ENCODE results near the gene PLK1.
A peak's percentile ranks its signal among the peaks of the same experiment; 100 is the strongest.

Gene PLK1

DNA sequence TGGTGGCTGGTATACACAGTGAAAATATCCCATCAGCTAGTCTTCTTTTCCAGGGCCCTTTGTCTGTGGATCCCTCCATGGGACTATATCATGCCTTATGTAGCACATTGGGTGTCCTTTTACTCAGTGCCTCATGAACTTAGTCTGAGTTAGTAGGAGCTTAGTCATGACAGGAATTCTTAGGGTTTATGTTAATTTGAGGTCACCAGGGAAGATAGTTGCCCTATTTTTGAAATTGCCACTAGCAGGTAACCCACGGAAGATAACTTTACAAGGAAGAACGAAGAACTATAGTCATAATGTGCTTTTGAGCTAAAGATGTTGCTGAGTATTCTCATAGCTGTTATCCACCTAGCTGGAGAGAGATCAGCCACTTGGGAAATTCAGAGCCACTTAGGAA is 14.8 kb upstream of the PLK1 start:
- Histone ChIP-seq H3K27me3 (ENCODE audit: control insufficient read depth, insufficient read depth, low read length) (no peaks in the 10 kb centered on the region), H3K9ac (ENCODE audit: low read length) (no peak overlapping the region), H3K36me3 (ENCODE audit: control insufficient read depth, insufficient read depth, low read length) (peaks cover 98% of the 10 kb centered on the region), H3K4me1 (ENCODE audit: control insufficient read depth, insufficient read depth, low read length) (no peaks in the 10 kb centered on the region), H3K27ac (ENCODE audit: low read depth, low read length) (no peak overlapping the region), H3K9me3 (ENCODE audit: control insufficient read depth, insufficient read depth, low read depth, low read length) (no peaks in the 10 kb centered on the region), H3K4me3 (ENCODE audit: low read depth, low read length) (no peak overlapping the region)

DNA sequence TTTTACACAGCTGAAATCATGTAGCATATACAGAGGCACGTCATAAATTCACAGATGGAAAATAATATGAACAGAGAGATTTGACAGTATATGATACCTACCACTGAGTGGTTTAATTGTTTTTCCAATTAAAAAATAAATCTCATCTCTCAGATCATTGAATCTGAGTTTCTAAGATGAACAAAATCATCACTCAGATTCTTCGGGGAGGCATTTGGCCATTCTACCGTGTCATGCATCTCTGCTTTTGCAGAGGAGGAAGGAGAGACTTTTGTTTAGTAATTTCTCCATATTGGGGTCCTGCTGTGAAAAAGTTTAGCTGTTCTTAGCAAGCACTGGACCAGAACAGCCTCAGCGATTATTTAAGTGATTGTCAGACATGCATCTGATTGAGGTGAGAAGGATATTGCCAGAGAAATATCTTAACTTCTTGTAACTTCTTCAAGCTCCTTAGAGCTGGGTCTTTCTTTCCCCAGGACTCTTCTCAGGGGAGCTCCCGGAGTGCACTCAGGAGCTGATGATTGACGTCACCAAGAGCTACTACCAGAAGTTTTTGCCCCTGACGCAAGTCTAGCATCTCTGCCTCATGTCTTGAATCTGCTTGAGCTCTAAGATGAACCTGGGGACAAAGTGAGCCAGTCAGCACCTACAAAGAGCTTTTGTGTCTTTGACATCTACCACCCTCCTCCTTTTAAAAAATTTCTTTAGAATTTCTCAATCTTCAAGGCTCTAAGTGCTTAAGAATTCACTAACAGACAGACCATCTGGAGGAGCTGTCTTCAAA is 11.9 kb upstream of the PLK1 start:
- no peak overlapping the region for H3K4me3 ChIP-seq (ENCODE audit: low read depth, low read length)
- no peaks in the 10 kb centered on the region for H3K27me3 ChIP-seq (ENCODE audit: control insufficient read depth, insufficient read depth, low read length)
- no peak overlapping the region for H3K9ac ChIP-seq (ENCODE audit: low read length)
- peaks cover 96% of the 10 kb centered on the region for H3K36me3 ChIP-seq (ENCODE audit: control insufficient read depth, insufficient read depth, low read length)
- no peaks in the 10 kb centered on the region for H3K4me1 ChIP-seq (ENCODE audit: control insufficient read depth, insufficient read depth, low read length)
- H3K9me3 ChIP-seq (ENCODE audit: control insufficient read depth, insufficient read depth, low read depth, low read length): no peaks in the 10 kb centered on the region
- no peak overlapping the region for H3K27ac ChIP-seq (ENCODE audit: low read depth, low read length)

DNA sequence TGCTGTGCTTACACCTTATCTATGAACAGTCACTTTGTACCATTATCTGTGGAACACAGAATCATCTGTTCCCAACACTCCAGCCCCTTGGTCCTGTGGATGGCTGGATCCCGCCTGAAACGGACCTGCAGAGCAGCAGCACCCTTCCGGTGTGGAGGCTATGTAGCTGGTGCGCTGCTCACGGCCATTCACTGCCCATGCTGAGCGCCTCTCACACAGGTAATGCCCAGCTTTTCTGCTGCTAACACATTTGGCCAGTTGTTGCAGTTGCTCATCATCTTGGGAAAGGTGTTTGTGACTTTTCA is 11.4 kb upstream of the PLK1 start:
- peaks cover 96% of the 10 kb centered on the region for H3K36me3 ChIP-seq (ENCODE audit: control insufficient read depth, insufficient read depth, low read length)
- no peaks in the 10 kb centered on the region for H3K4me1 ChIP-seq (ENCODE audit: control insufficient read depth, insufficient read depth, low read length)
- H3K27me3 ChIP-seq (ENCODE audit: control insufficient read depth, insufficient read depth, low read length): no peaks in the 10 kb centered on the region
- no peaks in the 10 kb centered on the region for H3K9me3 ChIP-seq (ENCODE audit: control insufficient read depth, insufficient read depth, low read depth, low read length)
- no peak overlapping the region for H3K27ac ChIP-seq (ENCODE audit: low read depth, low read length)
- no peak overlapping the region for H3K9ac ChIP-seq (ENCODE audit: low read length)
- no peak overlapping the region for H3K4me3 ChIP-seq (ENCODE audit: low read depth, low read length)

GRCh38 chr16:23668225-23668624 is 10.5 kb upstream of the PLK1 start:
- Histone ChIP-seq H3K36me3 (ENCODE audit: control insufficient read depth, insufficient read depth, low read length) (peaks cover 89% of the 10 kb centered on the region), H3K27me3 (ENCODE audit: control insufficient read depth, insufficient read depth, low read length) (no peaks in the 10 kb centered on the region), H3K4me1 (ENCODE audit: control insufficient read depth, insufficient read depth, low read length) (no peaks in the 10 kb centered on the region), H3K9ac (ENCODE audit: low read length) (no peak overlapping the region), H3K27ac (ENCODE audit: low read depth, low read length) (no peak overlapping the region), H3K9me3 (ENCODE audit: control insufficient read depth, insufficient read depth, low read depth, low read length) (no peaks in the 10 kb centered on the region), H3K4me3 (ENCODE audit: low read depth, low read length) (no peak overlapping the region)

GRCh38 chr16:23668873-23669272 is 9.8 kb upstream of the PLK1 start:
- H3K27ac ChIP-seq (ENCODE audit: low read depth, low read length): no peak overlapping the region

DNA sequence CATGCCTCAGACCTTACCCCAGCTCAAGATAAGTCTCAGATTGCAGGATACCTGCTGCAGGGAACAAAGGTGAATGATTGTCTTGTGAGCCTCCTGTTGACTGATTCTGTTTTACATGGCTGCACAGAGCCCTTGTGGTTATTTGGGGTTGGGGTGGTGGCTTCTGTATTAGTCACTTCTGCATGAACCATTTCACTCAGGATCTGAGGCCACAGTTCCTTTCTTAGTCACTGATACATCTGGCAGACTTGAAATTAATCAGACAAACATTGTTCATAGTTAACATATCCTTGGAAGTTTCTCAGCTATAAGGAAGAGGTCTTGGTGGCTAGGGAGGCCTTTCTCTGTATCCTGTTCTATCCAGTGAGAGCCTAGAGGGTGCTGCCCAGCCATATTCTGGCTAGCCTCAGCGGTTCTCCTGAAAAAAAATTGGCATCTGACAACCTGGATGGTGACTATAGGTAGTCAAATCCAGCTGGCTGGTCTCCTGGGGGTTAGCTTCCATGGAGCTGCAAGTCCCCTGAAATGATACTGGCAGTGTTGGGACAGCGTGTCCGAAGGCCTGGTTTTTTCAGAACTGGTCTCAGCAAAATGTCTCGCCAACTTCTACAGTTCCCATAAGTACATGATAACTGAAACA is 8.4 kb upstream of the PLK1 start:
- H3K9ac ChIP-seq (ENCODE audit: low read length): no peak overlapping the region
- H3K36me3 ChIP-seq (ENCODE audit: control insufficient read depth, insufficient read depth, low read length): peaks cover 84% of the 10 kb centered on the region
- no peaks in the 10 kb centered on the region for H3K27me3 ChIP-seq (ENCODE audit: control insufficient read depth, insufficient read depth, low read length)
- no peaks in the 10 kb centered on the region for H3K4me1 ChIP-seq (ENCODE audit: control insufficient read depth, insufficient read depth, low read length)
- no peaks in the 10 kb centered on the region for H3K9me3 ChIP-seq (ENCODE audit: control insufficient read depth, insufficient read depth, low read depth, low read length)
- no peak overlapping the region for H3K4me3 ChIP-seq (ENCODE audit: low read depth, low read length)
- H3K27ac ChIP-seq (ENCODE audit: low read depth, low read length): no peak overlapping the region

More at GRCh38 chr16:23668873-23669272, 9.8 kb upstream of the PLK1 start:
- Histone ChIP-seq H3K36me3 (ENCODE audit: control insufficient read depth, insufficient read depth, low read length) (peaks cover 86% of the 10 kb centered on the region), H3K4me3 (ENCODE audit: low read depth, low read length) (no peak overlapping the region), H3K4me1 (ENCODE audit: control insufficient read depth, insufficient read depth, low read length) (no peaks in the 10 kb centered on the region), H3K27me3 (ENCODE audit: control insufficient read depth, insufficient read depth, low read length) (no peaks in the 10 kb centered on the region), H3K9me3 (ENCODE audit: control insufficient read depth, insufficient read depth, low read depth, low read length) (no peaks in the 10 kb centered on the region), H3K9ac (ENCODE audit: low read length) (no peak overlapping the region)

DNA sequence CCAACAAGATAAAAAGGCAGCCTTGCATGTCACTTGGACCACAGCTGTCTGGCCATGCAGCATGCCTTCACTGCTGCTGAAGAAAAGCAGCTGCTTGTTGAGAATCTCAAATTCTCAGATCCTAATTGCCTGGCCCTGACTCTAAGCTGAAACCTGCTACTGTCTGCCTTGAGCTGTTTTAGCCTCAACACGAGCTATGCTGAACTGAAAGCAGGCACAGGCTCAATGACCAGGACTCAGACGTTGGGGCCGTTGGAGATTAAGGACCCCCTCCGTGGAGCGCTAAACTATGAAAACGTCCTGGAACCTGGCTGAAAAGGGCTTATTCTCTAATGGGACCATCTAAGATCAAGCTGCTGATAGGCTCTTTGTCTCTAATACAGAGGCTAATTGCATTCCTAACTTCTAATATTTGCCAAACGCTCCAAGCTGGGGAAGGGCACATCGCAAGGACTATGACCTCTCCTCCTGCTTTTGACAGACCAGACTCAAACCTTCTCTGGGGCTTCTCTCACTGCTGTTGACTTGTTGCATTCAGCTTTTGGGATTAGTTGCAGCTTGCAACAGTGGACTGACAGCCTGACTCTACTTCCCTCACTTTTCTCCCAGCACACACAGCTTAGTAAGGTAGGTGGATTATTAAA is 4.6 kb upstream of the PLK1 start:
- Histone ChIP-seq H3K4me3 (ENCODE audit: low read depth, low read length) (no peak overlapping the region), H3K27ac (ENCODE audit: low read depth, low read length) (no peak overlapping the region), H3K9ac (ENCODE audit: low read length) (no peak overlapping the region), H3K27me3 (ENCODE audit: control insufficient read depth, insufficient read depth, low read length) (no peaks in the 10 kb centered on the region), H3K36me3 (ENCODE audit: control insufficient read depth, insufficient read depth, low read length) (peaks cover 47% of the 10 kb centered on the region), H3K9me3 (ENCODE audit: control insufficient read depth, insufficient read depth, low read depth, low read length) (no peaks in the 10 kb centered on the region), H3K4me1 (ENCODE audit: control insufficient read depth, insufficient read depth, low read length) (peaks cover 4% of the 10 kb centered on the region; the same call in 1 of the 2 replicates)

- no peaks in the 10 kb centered on the region for H3K27me3 ChIP-seq (ENCODE audit: control insufficient read depth, insufficient read depth, low read length)
- H3K9me3 ChIP-seq (ENCODE audit: control insufficient read depth, insufficient read depth, low read depth, low read length): no peaks in the 10 kb centered on the region
- no peak overlapping the region for H3K27ac ChIP-seq (ENCODE audit: low read depth, low read length)
- no peak overlapping the region for H3K4me3 ChIP-seq (ENCODE audit: low read depth, low read length)
- peaks cover 14% of the 10 kb centered on the region for H3K4me1 ChIP-seq (ENCODE audit: control insufficient read depth, insufficient read depth, low read length)
- no peak overlapping the region for H3K9ac ChIP-seq (ENCODE audit: low read length)
- peaks cover 45% of the 10 kb centered on the region for H3K36me3 ChIP-seq (ENCODE audit: control insufficient read depth, insufficient read depth, low read length)
Measured at GRCh38 chr16:23676924-23677480, 1.7 kb upstream of the PLK1 start.

DNA sequence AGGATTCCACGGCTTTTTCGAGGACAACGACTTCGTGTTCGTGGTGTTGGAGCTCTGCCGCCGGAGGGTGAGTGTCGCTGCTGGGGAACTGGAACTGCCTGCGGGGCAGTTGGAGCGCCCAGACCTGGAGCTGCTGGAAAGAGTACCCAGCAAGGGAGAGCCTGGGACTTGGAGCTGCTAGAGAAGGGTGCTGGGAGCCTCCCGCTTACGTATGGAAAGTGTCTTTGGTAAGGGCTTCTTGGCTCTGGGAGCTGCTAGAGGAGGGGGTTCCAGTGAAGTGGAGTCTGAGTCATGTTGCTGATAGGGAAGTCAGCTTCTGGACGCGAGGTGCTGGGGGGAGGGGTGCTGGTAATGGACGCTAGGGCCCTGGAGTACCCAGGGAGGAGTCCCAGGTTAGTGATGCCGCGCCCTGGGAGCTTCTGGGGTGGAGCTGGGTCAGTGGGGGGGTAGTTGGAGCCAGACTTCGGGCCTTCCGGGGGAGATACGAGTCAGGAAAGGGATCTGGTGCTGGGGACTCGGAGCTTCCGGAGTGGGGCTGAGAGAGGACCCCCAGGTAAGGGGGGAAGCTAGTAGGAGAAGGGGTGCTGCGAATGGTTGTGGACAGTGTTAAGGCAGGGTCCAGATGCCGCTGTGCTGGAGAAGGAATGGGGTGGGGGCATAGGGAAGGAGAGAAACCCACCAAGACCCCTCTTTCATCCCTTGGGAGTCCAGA is 741 bp downstream of the PLK1 start:
- Histone ChIP-seq H3K27ac (ENCODE audit: low read depth, low read length) (peak overlapping the region; percentile 90; the same call in 1 of the 2 replicates), H3K9me3 (ENCODE audit: control insufficient read depth, insufficient read depth, low read depth, low read length) (no peaks in the 10 kb centered on the region), H3K4me3 (ENCODE audit: low read depth, low read length) (peak overlapping the region; percentile 99), H3K4me1 (ENCODE audit: control insufficient read depth, insufficient read depth, low read length) (peaks cover 14% of the 10 kb centered on the region), H3K27me3 (ENCODE audit: control insufficient read depth, insufficient read depth, low read length) (no peaks in the 10 kb centered on the region), H3K36me3 (ENCODE audit: control insufficient read depth, insufficient read depth, low read length) (peaks cover 56% of the 10 kb centered on the region), H3K9ac (ENCODE audit: low read length) (peak overlapping the region; percentile 98)

DNA sequence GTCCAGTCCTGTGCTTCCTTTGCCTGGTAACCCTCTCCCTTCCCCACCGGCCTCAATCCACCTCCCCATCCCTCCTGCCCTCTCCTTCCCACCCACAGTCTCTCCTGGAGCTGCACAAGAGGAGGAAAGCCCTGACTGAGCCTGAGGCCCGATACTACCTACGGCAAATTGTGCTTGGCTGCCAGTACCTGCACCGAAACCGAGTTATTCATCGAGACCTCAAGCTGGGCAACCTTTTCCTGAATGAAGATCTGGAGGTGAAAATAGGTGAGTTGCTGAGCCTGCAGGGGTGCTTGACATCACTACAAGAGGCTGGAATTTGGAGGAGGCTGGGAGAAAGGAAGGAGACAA is 1.3 kb downstream of the PLK1 start:
- peaks cover 14% of the 10 kb centered on the region for H3K4me1 ChIP-seq (ENCODE audit: control insufficient read depth, insufficient read depth, low read length)
- H3K36me3 ChIP-seq (ENCODE audit: control insufficient read depth, insufficient read depth, low read length): peaks cover 56% of the 10 kb centered on the region
- no peak overlapping the region for H3K27ac ChIP-seq (ENCODE audit: low read depth, low read length)

More for the DNA sequence above, 1.3 kb downstream of the PLK1 start:
- Histone ChIP-seq H3K9ac (ENCODE audit: low read length) (peak overlapping the region; percentile 98), H3K9me3 (ENCODE audit: control insufficient read depth, insufficient read depth, low read depth, low read length) (no peaks in the 10 kb centered on the region), H3K4me3 (ENCODE audit: low read depth, low read length) (peak overlapping the region; percentile 99), H3K27me3 (ENCODE audit: control insufficient read depth, insufficient read depth, low read length) (no peaks in the 10 kb centered on the region)
